ENCODE data around the gene ABCC2. TPM values are rescaled to one million over a fixed set of nuclear protein-coding genes. Genes with fewer than 3 reads are reported as not detected.
"Not testable (repeated sequence)": the region's sequence is repeated elsewhere in the genome, so short reads cannot be mapped to it uniquely, and the experiment has no call there.

The ABCC2 gene
- total RNA-seq, 1 donor from 2014 or later = 183 TPM

GRCh38 chr10:99808270-99808669 lies 25.8 kb downstream of the ABCC2 start:
- DNase-seq (ENCODE audit: low spot score) = no peak

- no peak for DNase-seq (ENCODE audit: low spot score)
These were observed 27.0 kb downstream of the ABCC2 start for GRCh38 chr10:99809481-99809880.

- DNase-seq (ENCODE audit: low spot score) = no peak
These were observed 27.6 kb downstream of the ABCC2 start for GRCh38 chr10:99809931-99810615.

- no peak for DNase-seq (ENCODE audit: low spot score)
These were observed 29.7 kb downstream of the ABCC2 start for GRCh38 chr10:99812177-99812576.

- no peak for DNase-seq (ENCODE audit: low spot score)
These were observed 31.7 kb downstream of the ABCC2 start for GRCh38 chr10:99814143-99814542.

- no peak for DNase-seq (ENCODE audit: low spot score)
These were observed 33.2 kb downstream of the ABCC2 start for GRCh38 chr10:99815621-99816020.

GRCh38 chr10:99827936-99828335 lies 45.5 kb downstream of the ABCC2 start:
- DNase-seq (ENCODE audit: low spot score) = no peak

- no peak for DNase-seq (ENCODE audit: low spot score)
These were observed 46.0 kb downstream of the ABCC2 start for GRCh38 chr10:99828464-99828863.

- DNase-seq (ENCODE audit: low spot score) = no peak
These were observed 50.0 kb downstream of the ABCC2 start for GRCh38 chr10:99832439-99832838.

GRCh38 chr10:99834410-99834809 lies 52.0 kb downstream of the ABCC2 start:
- no peak for DNase-seq (ENCODE audit: low spot score)

- DNase-seq (ENCODE audit: low spot score) = no peak
These were observed 53.5 kb downstream of the ABCC2 start for GRCh38 chr10:99835947-99836346.

- DNase-seq (ENCODE audit: low spot score) = no peak
These were observed 54.3 kb downstream of the ABCC2 start for GRCh38 chr10:99836711-99837110.

- DNase-seq (ENCODE audit: low spot score) = not testable (repeated sequence)
These were observed 58.4 kb downstream of the ABCC2 start for GRCh38 chr10:99840859-99841258.

- DNase-seq (ENCODE audit: low spot score) = no peak
These were observed 59.3 kb downstream of the ABCC2 start for GRCh38 chr10:99841746-99842145.

- DNase-seq (ENCODE audit: low spot score) = no peak
These were observed 60.9 kb downstream of the ABCC2 start for GRCh38 chr10:99843310-99843709.

GRCh38 chr10:99844433-99844955 lies 62.1 kb downstream of the ABCC2 start:
- DNase-seq (ENCODE audit: low spot score) = no peak

- peak; percentile 83 for DNase-seq (ENCODE audit: low spot score)
These were observed 63.5 kb downstream of the ABCC2 start for GRCh38 chr10:99845837-99846382.

GRCh38 chr10:99849057-99849456 lies 66.6 kb downstream of the ABCC2 start:
- DNase-seq (ENCODE audit: low spot score) = no peak

GRCh38 chr10:99849536-99849935 lies 67.1 kb downstream of the ABCC2 start:
- DNase-seq (ENCODE audit: low spot score) = no peak

- no peak for DNase-seq (ENCODE audit: low spot score)
These were observed 67.8 kb downstream of the ABCC2 start for GRCh38 chr10:99850021-99850766.

- DNase-seq (ENCODE audit: low spot score) = no peak
These were observed 68.4 kb downstream of the ABCC2 start for GRCh38 chr10:99850767-99851340.

- DNase-seq (ENCODE audit: low spot score) = no peak
These were observed 69.4 kb downstream of the ABCC2 start for GRCh38 chr10:99851825-99852224.

All from mucosa of gallbladder (tissue), 1 donor.